Parathyroid adenoma (tissue), 2 donors: ENCODE results near the gene EPB41L4B.
"Not testable (repeated sequence)": the region's sequence is repeated elsewhere in the genome, so short reads cannot be mapped to it uniquely, and the experiment has no call there.

Experiments used
- H2AFZ ChIP-seq: fragments of 300-600 bp; sonication (generic); one replicate; pipeline ENCODE4 v1.7.0; 2017; ENCODE audit warnings: antibody characterized with exemption, mild to moderate bottlenecking
- H3K27ac ChIP-seq: fragments of 300-600 bp; sonication (generic); one replicate; pipeline ENCODE4 v1.7.0; 2017
- H3K27me3 ChIP-seq: fragments of 300-600 bp; sonication (generic); one replicate; pipeline ENCODE4 v1.7.0; 2017; ENCODE audit warnings: low read length; ENCODE audit not compliant: control insufficient read depth, insufficient read depth
- H3K36me3 ChIP-seq: fragments of 300-600 bp; sonication (generic); one replicate; pipeline ENCODE4 v1.7.0; 2017; ENCODE audit warnings: low read length; ENCODE audit not compliant: control insufficient read depth, insufficient read depth
- H3K4me1 ChIP-seq: fragments of 300-600 bp; sonication (generic); one replicate; pipeline ENCODE4 v1.7.0; 2017; ENCODE audit warnings: control low read depth
- H3K4me2 ChIP-seq: fragments of 300-600 bp; sonication (generic); one replicate; pipeline ENCODE4 v1.7.0; 2017; ENCODE audit warnings: low read length
- H3K4me3 ChIP-seq: fragments of 300-600 bp; sonication (generic); one replicate; pipeline ENCODE4 v1.7.0; 2017; ENCODE audit warnings: low read depth, low read length
- H3K79me2 ChIP-seq: fragments of 300-600 bp; sonication (generic); one replicate; pipeline ENCODE4 v1.7.0; 2017; ENCODE audit warnings: control low read depth
- H3K9ac ChIP-seq: fragments of 300-600 bp; sonication (generic); one replicate; pipeline ENCODE4 v1.7.0; 2017; ENCODE audit warnings: mild to moderate bottlenecking
- H3K9me3 ChIP-seq: fragments of 300-600 bp; sonication (generic); one replicate; pipeline ENCODE4 v1.7.0; 2017; ENCODE audit warnings: low read length; ENCODE audit not compliant: control insufficient read depth
- CTCF ChIP-seq: fragments of 300-600 bp; sonication (generic); IDR thresholded peaks from one replicate; pipeline ENCODE4 v1.7.0; 2017; ENCODE audit warnings: antibody characterized with exemption, mild to moderate bottlenecking
- donor health status: primary hyperparathyroidism.

The EPB41L4B gene

GRCh38 chr9:109320742-109321448, at the start of gene EPB41L4B:
TSS of gene EPB41L4B (minus strand) at chr9:109321059. CDS start at chr9:109320446, 613 bp downstream.
- TF ChIP-seq CTCF, result peak; percentile 84
- peak within 1 kb of the TSS; percentile 78 for H2AFZ ChIP-seq
- peak within 1 kb of the TSS; percentile 76 for H3K4me2 ChIP-seq
- peak within 1 kb of the TSS; percentile 64 for H3K27ac ChIP-seq
- no peak within 1 kb of the TSS for H3K9ac ChIP-seq
- no peaks in the 10 kb centered on the region for H3K27me3 ChIP-seq
- peaks cover 4% of the 10 kb centered on the region for H3K4me1 ChIP-seq
- no peaks in the 10 kb centered on the region for H3K36me3 ChIP-seq
- no peaks in the 10 kb centered on the region for H3K9me3 ChIP-seq
- H3K79me2 ChIP-seq, result peaks cover 4% of the 10 kb centered on the region
- H3K4me3 ChIP-seq, result peak within 1 kb of the TSS; percentile 54

GRCh38 chr9:109369285-109369684, 48.4 kb upstream of the EPB41L4B start:
- H3K9ac ChIP-seq, result no peak overlapping the region
- H3K4me3 ChIP-seq, result no peak overlapping the region
- H3K4me1 ChIP-seq, result no peaks in the 10 kb centered on the region
- H3K9me3 ChIP-seq, result no peaks in the 10 kb centered on the region
- no peak for TF ChIP-seq CTCF
- H2AFZ ChIP-seq, result no peak overlapping the region
- no peak overlapping the region for H3K27ac ChIP-seq
- H3K79me2 ChIP-seq, result no peaks in the 10 kb centered on the region
- H3K27me3 ChIP-seq, result no peaks in the 10 kb centered on the region
- no peaks in the 10 kb centered on the region for H3K36me3 ChIP-seq
- no peak overlapping the region for H3K4me2 ChIP-seq

- H2AFZ ChIP-seq, result no peak overlapping the region
- no peak overlapping the region for H3K9ac ChIP-seq
- H3K36me3 ChIP-seq, result no peaks in the 10 kb centered on the region
- no peaks in the 10 kb centered on the region for H3K9me3 ChIP-seq
- no peaks in the 10 kb centered on the region for H3K27me3 ChIP-seq
- no peak for TF ChIP-seq CTCF
- no peak overlapping the region for H3K27ac ChIP-seq
- no peaks in the 10 kb centered on the region for H3K79me2 ChIP-seq
- H3K4me2 ChIP-seq, result no peak overlapping the region
- H3K4me1 ChIP-seq, result no peaks in the 10 kb centered on the region
- H3K4me3 ChIP-seq, result no peak overlapping the region
Observed at GRCh38 chr9:109360771-109361170, 39.9 kb upstream of the EPB41L4B start.

GRCh38 chr9:109358968-109359603, 38.2 kb upstream of the EPB41L4B start:
- not testable (repeated sequence) for H3K4me3 ChIP-seq, H3K4me1 ChIP-seq, H3K9me3 ChIP-seq, H3K27me3 ChIP-seq, H3K36me3 ChIP-seq, H3K27ac ChIP-seq, H3K4me2 ChIP-seq, H2AFZ ChIP-seq, H3K79me2 ChIP-seq, H3K9ac ChIP-seq

GRCh38 chr9:109355564-109356297, 34.9 kb upstream of the EPB41L4B start:
- H3K9me3 ChIP-seq, result no peaks in the 10 kb centered on the region
- no peaks in the 10 kb centered on the region for H3K4me1 ChIP-seq
- TF ChIP-seq CTCF, result no peak
- H3K36me3 ChIP-seq, result no peaks in the 10 kb centered on the region
- no peaks in the 10 kb centered on the region for H3K79me2 ChIP-seq
- H3K9ac ChIP-seq, result no peak overlapping the region
- H3K27me3 ChIP-seq, result no peaks in the 10 kb centered on the region
- no peak overlapping the region for H3K4me2 ChIP-seq
- H3K27ac ChIP-seq, result no peak overlapping the region
- H2AFZ ChIP-seq, result no peak overlapping the region
- no peak overlapping the region for H3K4me3 ChIP-seq
